ENCODE measurements around the gene DOCK4. TPM values are rescaled to one million over a fixed set of nuclear protein-coding genes. Genes with fewer than 3 reads are reported as not detected.

Gene DOCK4
- total RNA-seq, 1 experiment from 2014 or later: 4.9 TPM

GRCh38 chr7:112110175-112110574 is 96.0 kb downstream of the DOCK4 start:
- no peaks in the 10 kb centered on the region for H3K27me3 Mint-ChIP-seq (ENCODE audit: low read depth)
- Histone ChIP-seq H3K23me2 (ENCODE audit: insufficient read length, low read depth, low read length, poor library complexity, severe bottlenecking) (no peaks in the 10 kb centered on the region), H3K14ac (ENCODE audit: insufficient read depth, low read length) (no peak overlapping the region), H3K9ac (ENCODE audit: extremely low read depth, insufficient read length, low read length) (no peak overlapping the region), H2BK12ac (ENCODE audit: insufficient read length, low read depth, low read length) (no peak overlapping the region), H3K23ac (ENCODE audit: insufficient read length, low read depth, low read length) (no peak overlapping the region), H3K27me3 (ENCODE audit: insufficient read depth, low read length) (no peaks in the 10 kb centered on the region), H3K79me2 (ENCODE audit: insufficient read depth, low read length) (peaks cover 2% of the 10 kb centered on the region; the same call in 1 of the 2 replicates), H3K4me1 (ENCODE audit: insufficient read depth, low read length) (peaks cover 5% of the 10 kb centered on the region), H2BK120ac (ENCODE audit: low read depth, low read length, poor library complexity, severe bottlenecking) (no peak overlapping the region), H2BK20ac (ENCODE audit: low read depth, low read length, poor library complexity, severe bottlenecking) (no peak overlapping the region), H4K20me1 (ENCODE audit: control insufficient read depth, insufficient read depth, insufficient read length) (no peaks in the 10 kb centered on the region), H3K9me3 (ENCODE audit: control insufficient read depth, low read depth, low read length) (no peaks in the 10 kb centered on the region), H4K5ac (ENCODE audit: insufficient read length, low read depth, low read length) (no peak overlapping the region), H2AK5ac (ENCODE audit: insufficient read length, low read length) (no peak overlapping the region), H2AFZ (ENCODE audit: low read length) (no peak overlapping the region), H4K91ac (ENCODE audit: insufficient read length, low read depth, low read length) (no peak overlapping the region), H3T11ph (ENCODE audit: low read length) (no peak overlapping the region), H3K4ac (ENCODE audit: low read depth, low read length) (no peak overlapping the region), H3K4me2 (ENCODE audit: insufficient read depth, insufficient read length, low read length) (no peak overlapping the region), H3K56ac (ENCODE audit: insufficient read length, low read depth, low read length) (no peak overlapping the region), H3K27ac (ENCODE audit: insufficient read length, low read depth, low read length) (no peak overlapping the region), H4K8ac (replicated peaks; ENCODE audit: insufficient read length, low read depth, low read length) (no peak overlapping the region), H3K18ac (ENCODE audit: insufficient read length, low read depth, low read length) (no peak overlapping the region), H2BK5ac (ENCODE audit: insufficient read length, low read length) (no peak overlapping the region), H3K79me1 (ENCODE audit: insufficient read depth, low read depth, low read length, poor library complexity, severe bottlenecking) (peaks cover 4% of the 10 kb centered on the region), H2BK15ac (ENCODE audit: low read depth, low read length) (no peak overlapping the region)
- no peaks in the 10 kb centered on the region for H3K9me3 Mint-ChIP-seq
- DNase-seq: no peak
- H3K4me3 Mint-ChIP-seq: no peak overlapping the region
- peaks cover 3 to 7% of the 10 kb centered on the region in 2 experiments; a peak in 3 of 4 replicates for H3K4me1 Mint-ChIP-seq
- no peak overlapping the region for H3K27ac Mint-ChIP-seq
- peaks cover 0 to 2% (median 0%) of the 10 kb centered on the region in 3 experiments; a peak in 2 of 7 replicates for H3K36me3 Mint-ChIP-seq (ENCODE audit: insufficient read depth in 1 of 3, low read depth in 3 of 3)
- WGBS (ENCODE audit: extremely low coverage, insufficient read length, low lambda C conversion rate): no CpG with 5 or more reads among the region's 2 CpGs
- TF ChIP-seq CTCF (conservative IDR thresholded peaks at IDR 0.05): no peak
